Keratinocyte (primary cell): ENCODE measurements around the gene IL13RA2.

Experiments
- CTCF ChIP-seq, 3 experiments: IDR thresholded peaks in 1 of 3; conservative IDR thresholded peaks in 1 of 3; optimal IDR thresholded peaks in 1 of 3; 2 replicates in 2 of 3; 3 replicates in 1 of 3; pipeline versions ENCODE3 to v1.5.1; 2011; ENCODE audit warnings: low read length in 3 of 3, mild to moderate bottlenecking in 3 of 3, moderate library complexity in 2 of 3, control low read depth in 1 of 3, inconsistent platforms in 1 of 3; ENCODE audit not compliant: insufficient read depth in 2 of 3; ENCODE audit errors: extremely low read depth in 1 of 3
- EZH2 ChIP-seq: IDR thresholded peaks from one replicate; pipeline ENCODE4 v1.6.1; 2012; ENCODE audit warnings: inconsistent platforms, mild to moderate bottlenecking, low read length, moderate library complexity

GRCh38 chrX:115011428-115011827 is 6.0 kb downstream of the IL13RA2 start:
- TF ChIP-seq CTCF (optimal IDR thresholded peaks at IDR 0.05 in 1 of 3, IDR thresholded peaks at IDR 0.05 in 1 of 3, conservative IDR thresholded peaks at IDR 0.05 in 1 of 3; ENCODE audit: extremely low read depth in 1 of 3, insufficient read depth in 2 of 3, low read length in 3 of 3) (no peak), EZH2 (no peak)
